Omental fat pad (tissue), 4 donors: ENCODE measurements around the gene ATXN7L1. TPM values are rescaled to one million over a fixed set of nuclear protein-coding genes. Genes with fewer than 3 reads are reported as not detected.
A peak's percentile ranks its signal among the peaks of the same experiment; 100 is the strongest.

ENCODE experiments used
- ATAC-seq: fragments of 150-250 bp; one replicate; pipeline ENCODE4 v1.9.1; 2016; ENCODE audit warnings: mild to moderate bottlenecking, moderate library complexity; ENCODE audit not compliant: low FRiP score
- DNase-seq: peaks from one replicate; pipeline ENCODE4 v3.0.0-alpha.2; 2019; ENCODE audit warnings: low spot score
- CTCF ChIP-seq, 3 donors: fragments of 450-650 bp; IDR thresholded peaks; one replicate each; pipeline ENCODE4 v1.5.1; 2016 to 2017; ENCODE audit warnings: antibody characterized with exemption in 3 of 3, mild to moderate bottlenecking in 3 of 3, moderate library complexity in 2 of 3
- total RNA-seq, 4 donors: library from RNA; depleted of rRNA; stranded (reverse); fragments of >200 nt; gene quantifications; one replicate each; pipeline ENCODE4 v1.1.0, GENCODE V29; 2016

The ATXN7L1 gene
- 10 to 100 TPM; 10.6 to 19.5 (median 12.2) TPM for total RNA-seq

GRCh38 chr7:105876091-105876963 lies at the start of gene ATXN7L1:
TSS of gene ATXN7L1 (minus strand) at chr7:105876599. CDS start at chr7:105876558, 41 bp downstream.
- peak in 2 of 3 donors; percentile 2 to 26 for TF ChIP-seq CTCF (IDR thresholded peaks at IDR 0.05)
- ATAC-seq (peak; percentile 99), DNase-seq (peak; percentile 80)

GRCh38 chr7:105926131-105926530 lies 49.7 kb upstream of the ATXN7L1 start:
- ATAC-seq, result no peak
- no peak for TF ChIP-seq CTCF (IDR thresholded peaks at IDR 0.05)
- DNase-seq, result no peak

GRCh38 chr7:105924945-105925344 lies 48.5 kb upstream of the ATXN7L1 start:
- ATAC-seq (no peak), DNase-seq (no peak)
- TF ChIP-seq CTCF (IDR thresholded peaks at IDR 0.05), result no peak

GRCh38 chr7:105920766-105921165 lies 44.4 kb upstream of the ATXN7L1 start:
- no peak for TF ChIP-seq CTCF (IDR thresholded peaks at IDR 0.05)
- ATAC-seq, result no peak
- DNase-seq, result no peak

GRCh38 chr7:105917659-105918058 lies 41.3 kb upstream of the ATXN7L1 start:
- DNase-seq (no peak), ATAC-seq (no peak)
- no peak for TF ChIP-seq CTCF (IDR thresholded peaks at IDR 0.05)

GRCh38 chr7:105916603-105917002 lies 40.2 kb upstream of the ATXN7L1 start:
- no peak for ATAC-seq
- DNase-seq, result no peak
- no peak for TF ChIP-seq CTCF (IDR thresholded peaks at IDR 0.05)

- no peak for DNase-seq
- TF ChIP-seq CTCF (IDR thresholded peaks at IDR 0.05), result no peak
- no peak for ATAC-seq
Observed at GRCh38 chr7:105913947-105914346, 37.5 kb upstream of the ATXN7L1 start.
